COLO829 (cell line): ENCODE results near the gene PHACTR3.
"Not testable (repeated sequence)": the region's sequence is repeated elsewhere in the genome, so short reads cannot be mapped to it uniquely, and the experiment has no call there.

Source experiments
- DNase-seq: peaks from one replicate; pipeline ENCODE4 v3.0.0; 2012; ENCODE audit warnings: low spot score

Gene PHACTR3

DNA sequence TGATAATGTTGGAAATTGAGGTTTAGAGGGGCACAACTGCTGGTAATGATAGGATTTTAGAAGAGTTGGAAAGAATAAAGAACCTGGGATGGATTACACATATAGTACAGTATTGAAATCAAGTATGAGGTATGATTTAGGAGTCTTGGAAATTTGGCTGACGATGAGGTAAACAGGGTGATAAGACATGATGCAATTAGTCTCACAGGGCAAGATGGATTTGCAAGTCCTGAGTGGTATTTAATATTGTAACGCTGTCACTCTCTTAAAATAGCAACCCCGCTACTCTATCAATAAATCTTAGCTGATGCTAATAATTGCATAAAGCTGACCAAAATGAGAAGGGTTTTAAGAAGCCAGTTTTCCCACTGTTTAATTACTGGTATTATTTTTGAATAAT lies 258.7 kb downstream of the PHACTR3 start:
- no peak for DNase-seq

DNA sequence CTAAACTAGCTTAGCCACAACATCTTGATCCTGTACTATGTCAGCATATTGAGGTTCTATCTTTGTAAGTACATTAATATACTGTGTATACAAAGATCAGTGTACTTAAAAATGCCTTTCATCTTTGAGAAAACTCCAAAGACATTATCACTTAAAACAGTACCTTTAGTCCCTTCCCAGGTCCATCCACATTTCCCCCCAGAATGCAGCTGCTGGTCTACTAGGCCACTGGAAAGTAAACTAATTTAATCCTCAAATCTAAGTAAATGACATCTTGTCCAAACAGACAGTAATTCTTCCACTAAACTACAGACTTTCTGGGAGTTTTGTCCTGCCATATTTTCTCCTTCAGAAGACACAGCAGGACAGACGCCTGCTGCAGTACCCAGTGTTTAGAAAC lies 260.4 kb downstream of the PHACTR3 start:
- DNase-seq, result no peak

DNA sequence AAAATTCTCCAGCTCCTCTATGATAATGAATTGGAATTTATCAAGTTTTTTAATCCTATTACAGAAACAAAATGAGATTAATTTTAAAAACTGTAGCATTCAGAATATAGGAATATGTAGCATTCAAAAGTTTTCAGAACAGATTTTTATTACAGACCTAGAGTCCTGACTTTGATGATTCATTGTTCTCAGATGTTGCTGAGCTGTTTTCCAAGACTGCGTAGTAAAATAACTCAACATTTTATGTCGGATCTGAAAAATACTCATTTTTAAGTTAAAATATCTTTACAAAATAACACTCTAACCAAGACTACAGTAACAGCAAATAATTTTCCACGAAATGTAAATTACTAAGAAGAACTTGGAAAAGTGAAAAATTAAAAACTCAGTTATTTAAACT lies 262.0 kb downstream of the PHACTR3 start:
- DNase-seq, result no peak

DNA sequence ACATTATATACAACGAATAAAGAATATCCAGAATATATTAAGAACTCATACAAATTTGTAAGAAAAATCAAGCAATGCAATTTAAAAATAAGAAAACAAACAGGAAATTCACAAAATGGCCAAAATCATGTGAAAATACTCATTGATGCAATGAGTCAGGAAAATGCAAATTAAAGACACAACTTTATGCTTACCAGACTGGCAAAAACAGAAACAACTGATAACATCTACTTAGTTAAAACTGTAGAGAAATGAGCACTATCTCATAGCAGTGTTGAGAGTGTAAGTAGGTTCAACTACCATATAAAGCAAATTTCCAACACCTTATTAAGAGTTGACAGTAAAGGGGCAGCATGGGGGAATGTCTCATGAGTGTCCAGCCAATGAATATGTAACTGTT lies 266.8 kb downstream of the PHACTR3 start:
- no peak for DNase-seq

DNA sequence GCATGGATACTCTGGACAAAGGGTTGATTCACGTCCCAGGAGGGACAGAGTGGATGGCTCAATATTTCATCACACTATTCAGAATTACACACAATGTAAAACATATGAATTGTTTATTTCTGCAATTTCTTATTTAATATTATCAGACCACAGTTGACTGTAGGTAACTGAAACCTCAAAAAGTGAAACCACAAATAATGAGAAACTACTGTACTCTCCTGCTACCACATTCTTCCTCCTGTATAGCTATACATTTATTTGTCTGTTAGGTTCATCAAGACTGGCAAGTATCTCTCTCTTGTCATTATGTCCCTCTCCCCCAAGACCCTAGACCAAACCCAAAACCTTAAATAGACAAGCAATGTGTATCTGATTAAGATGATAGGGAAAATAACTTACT lies 269.1 kb downstream of the PHACTR3 start:
- no peak for DNase-seq

DNA sequence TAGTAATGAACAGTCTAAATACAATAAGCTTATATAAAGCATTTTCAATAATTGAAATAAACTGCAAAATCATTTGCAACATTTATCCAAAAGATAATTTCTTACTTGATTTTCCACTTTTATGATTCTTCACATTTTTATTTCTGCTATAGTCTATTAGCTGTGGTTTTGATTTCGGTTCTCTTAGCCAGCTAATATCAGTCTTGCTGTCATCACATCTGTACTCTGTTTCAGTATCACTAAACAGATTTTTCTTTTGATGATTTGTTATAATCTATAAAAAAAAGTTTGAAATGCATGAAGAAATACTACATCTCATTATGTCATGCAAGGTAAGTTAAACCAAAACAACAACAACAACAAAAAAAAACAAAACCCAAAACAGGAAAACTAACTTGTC lies 275.9 kb downstream of the PHACTR3 start:
- DNase-seq, result no peak

DNA sequence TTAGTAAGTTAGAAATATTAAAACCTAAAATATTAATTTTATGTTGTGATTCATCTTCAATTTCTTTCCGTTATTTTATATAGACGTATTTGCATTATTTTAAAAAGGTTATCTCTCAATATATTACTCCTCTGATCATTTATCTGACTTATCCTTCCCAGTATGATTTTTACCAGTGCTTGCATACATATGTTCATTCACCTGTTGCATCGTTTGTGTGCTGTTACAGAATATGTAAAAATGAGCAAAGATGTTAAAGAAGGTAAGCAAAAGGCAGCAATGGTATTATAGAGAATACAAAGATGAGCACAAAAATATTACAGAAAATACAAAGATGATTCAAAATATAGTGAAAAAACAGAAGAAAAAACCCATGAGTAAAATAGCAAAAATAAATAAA lies 280.2 kb downstream of the PHACTR3 start:
- DNase-seq, result no peak

DNA sequence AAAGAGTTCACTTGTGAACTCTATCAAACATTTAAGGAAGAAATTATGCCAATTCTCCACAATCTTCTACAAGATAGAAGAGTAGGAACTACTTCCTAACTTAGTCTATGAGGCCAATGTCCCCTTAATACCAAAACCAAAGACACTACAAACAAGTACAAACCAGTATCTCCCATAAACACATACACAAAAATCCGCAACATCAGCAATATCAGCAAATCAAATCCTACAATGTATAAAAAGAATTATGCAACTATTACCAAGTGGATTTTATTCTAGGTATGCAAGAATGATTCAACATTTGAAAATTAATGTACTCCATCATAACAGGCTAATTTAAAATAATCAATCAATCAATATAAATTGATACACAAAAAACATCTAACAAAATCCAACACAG lies 283.7 kb downstream of the PHACTR3 start:
- no peak for DNase-seq

DNA sequence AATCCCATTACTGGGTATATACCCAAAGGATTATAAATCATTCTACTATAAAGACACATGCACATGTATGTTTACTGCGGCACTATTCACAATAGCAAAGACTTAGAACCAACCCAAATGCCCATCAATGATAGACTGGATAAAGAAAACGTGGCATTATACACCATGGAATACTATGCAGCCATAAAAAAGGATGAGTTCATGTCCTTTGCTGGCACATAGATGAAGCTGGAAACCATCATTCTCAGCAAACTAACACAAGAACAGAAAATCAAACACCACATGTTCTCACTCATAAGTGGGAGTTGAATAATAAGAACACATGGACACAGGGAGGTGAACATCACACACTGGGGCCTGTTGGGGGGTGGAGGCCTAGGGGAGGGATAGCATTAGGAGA lies 285.7 kb downstream of the PHACTR3 start:
- DNase-seq, result not testable (repeated sequence)

DNA sequence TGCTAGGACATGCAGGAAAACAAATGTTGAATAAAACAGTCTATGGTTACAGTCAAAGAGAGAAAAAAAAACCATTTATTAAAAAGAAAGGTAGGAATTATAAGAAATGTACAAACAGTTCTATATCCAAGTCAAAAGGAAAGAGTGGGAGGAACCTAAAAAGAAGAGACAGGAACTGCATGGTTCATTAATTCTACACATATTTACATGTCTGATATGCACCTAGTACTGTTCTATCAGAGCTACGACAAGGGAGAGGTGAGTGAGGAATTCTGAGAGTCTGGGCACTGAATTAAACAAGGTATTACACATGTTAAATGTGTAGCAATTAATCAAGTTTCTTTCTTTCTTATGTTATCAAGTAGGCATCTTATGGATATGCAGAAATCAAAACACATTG lies 287.2 kb downstream of the PHACTR3 start:
- no peak for DNase-seq

DNA sequence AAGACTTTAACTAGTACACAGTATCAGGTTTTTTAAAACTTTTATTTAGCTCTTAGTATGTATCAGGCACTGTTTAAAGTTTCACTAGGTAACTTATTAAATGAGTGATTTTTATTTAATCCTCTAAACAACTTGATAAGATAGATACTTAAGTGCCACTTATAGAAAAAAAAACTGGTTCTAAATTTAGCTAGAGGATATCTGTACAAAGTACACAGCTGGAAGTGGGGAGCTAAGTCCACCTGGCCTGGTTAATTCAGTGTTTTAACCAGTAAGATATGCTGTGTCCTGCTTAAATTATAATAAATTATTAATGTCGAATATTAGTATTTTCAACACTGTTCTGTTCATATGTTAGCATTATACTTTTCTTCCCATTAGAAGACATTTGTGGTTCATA lies 291.6 kb downstream of the PHACTR3 start:
- no peak for DNase-seq
